GM12801 (cell line): ENCODE measurements around the gene ZBTB38.

ENCODE experiments used
- CTCF ChIP-seq: IDR thresholded peaks from one replicate; pipeline ENCODE4 v1.5.1; 2011; ENCODE audit warnings: control low read depth; ENCODE audit not compliant: insufficient read length; ENCODE audit errors: extremely low read depth

Gene ZBTB38

GRCh38 chr3:141371882-141372281 lies 3.6 kb downstream of the ZBTB38 start:
- no peak for TF ChIP-seq CTCF

- TF ChIP-seq CTCF = no peak
Observed at GRCh38 chr3:141372656-141373055, 4.4 kb downstream of the ZBTB38 start.

GRCh38 chr3:141373232-141373631 lies 4.9 kb downstream of the ZBTB38 start:
- TF ChIP-seq CTCF = no peak

GRCh38 chr3:141373768-141374526 lies 5.6 kb downstream of the ZBTB38 start:
- no peak for TF ChIP-seq CTCF

- TF ChIP-seq CTCF = no peak
Observed at GRCh38 chr3:141375381-141376301, 7.3 kb downstream of the ZBTB38 start.

- no peak for TF ChIP-seq CTCF
Observed at GRCh38 chr3:141377377-141377776, 9.1 kb downstream of the ZBTB38 start.

- no peak for TF ChIP-seq CTCF
Observed at GRCh38 chr3:141378556-141378955, 10.3 kb downstream of the ZBTB38 start.
